HCT116 (cell line): ENCODE results near the gene MMP17. TPM values are rescaled to one million over a fixed set of nuclear protein-coding genes. Genes with fewer than 3 reads are reported as not detected.
"Not testable (repeated sequence)": the region's sequence is repeated elsewhere in the genome, so short reads cannot be mapped to it uniquely, and the experiment has no call there.

Experiments used
- ATAC-seq: fragments of 200-7000 bp; cut with Tn5 transposase; 2 replicates; pipeline ENCODE4 v1.9.1; 2020; ENCODE audit warnings: mild to moderate bottlenecking, moderate library complexity
- BruUV-seq: library from RNA; stranded (reverse); fragments of 400-500 nt; replicated peaks from 2 replicates; lab custom pipeline; 2021; lab: Mats Ljungman, UMichigan
- CTCF ChIA-PET: fragments of 300-600 bp; sonication (Branson Sonifier 250); formaldehyde crosslinking; loops from one replicate; lab custom pipeline; 2021; ENCODE audit warnings: antibody characterized with exemption; lab: Charles Lee
- POLR2A ChIA-PET: fragments of 300-600, 350-600 bp; sonication (Branson Sonifier 250); formaldehyde crosslinking; loops from one replicate; lab custom pipeline; 2021; ENCODE audit warnings: antibody characterized with exemption; lab: Charles Lee
- RAD21 ChIA-PET, 2 experiments: fragments of 300-600 bp; sonication (Branson Sonifier 250); formaldehyde crosslinking; loops; one replicate each; lab custom pipeline; 2023; ENCODE audit warnings: low total read pairs in 2 of 2; ENCODE audit not compliant: uncharacterized antibody in 2 of 2, unreplicated experiment in 2 of 2, low non-redundant PET in 1 of 2; lab: Charles Lee
- DNase-seq: peaks from one replicate; pipeline ENCODE4 v3.0.0-alpha.2; 2010; ENCODE audit warnings: low read depth, low spot score
- H2AFZ ChIP-seq: fragments of 200-600 bp; shearing (Covaris generic), sonication (generic); 2 replicates; pipeline ENCODE4 v1.6.1; 2017; ENCODE audit warnings: low read depth, mixed run types, mixed read lengths, antibody characterized with exemption, low read length; ENCODE audit not compliant: poor library complexity, severe bottlenecking
- H3K27ac ChIP-seq: 2 replicates; pipeline ENCODE4 v1.5.1; 2012; ENCODE audit warnings: low read depth, low read length
- H3K27me3 ChIP-seq: fragments of 200-600 bp; sonication (generic); 2 replicates; pipeline ENCODE4 v1.6.1; 2016; ENCODE audit warnings: mixed run types, low read length, mixed read lengths; ENCODE audit not compliant: insufficient read depth
- H3K36me3 ChIP-seq, 2 experiments: fragments of 200-500 bp in 1 of 2; fragments of 200-600 bp in 1 of 2; sonication (Bioruptor generic) in 1 of 2; sonication (generic) in 1 of 2; 2 replicates each; pipeline versions ENCODE4 v1.5.1 to v1.6.1; 2014 to 2016; ENCODE audit warnings: low read length in 2 of 2, inconsistent platforms in 1 of 2, mixed read lengths in 1 of 2, mixed run types in 1 of 2; ENCODE audit not compliant: insufficient read depth in 2 of 2, control insufficient read depth in 1 of 2
- H3K4me1 ChIP-seq, 2 experiments: fragments of 200-600 bp in 1 of 2; sonication (generic) in 1 of 2; 2 replicates each; pipeline versions ENCODE4 v1.5.1 to v1.6.1; 2012 to 2017; ENCODE audit warnings: low read length in 2 of 2, inconsistent platforms in 1 of 2, mild to moderate bottlenecking in 1 of 2, mixed read lengths in 1 of 2, mixed run types in 1 of 2, moderate library complexity in 1 of 2; ENCODE audit not compliant: insufficient read depth in 2 of 2, control insufficient read depth in 1 of 2
- H3K4me2 ChIP-seq: fragments of 200-600 bp; sonication (generic); 2 replicates; pipeline ENCODE4 v1.6.1; 2017; ENCODE audit warnings: mixed run types, low read length, mixed read lengths
- H3K4me3 ChIP-seq, 2 experiments: fragments of 200-600 bp in 1 of 2; sonication (generic) in 1 of 2; replicated peaks in 1 of 2; 2 replicates each; pipeline ENCODE4 v1.5.1; 2011 to 2016; ENCODE audit warnings: low read length in 2 of 2, control low read depth in 1 of 2, low read depth in 1 of 2, mild to moderate bottlenecking in 1 of 2, mixed read lengths in 1 of 2, mixed run types in 1 of 2
- H3K79me2 ChIP-seq: fragments of 200-600 bp; sonication (generic); 2 replicates; pipeline ENCODE4 v1.6.1; 2017; ENCODE audit warnings: mild to moderate bottlenecking, mixed run types, low read length, moderate library complexity, mixed read lengths; ENCODE audit not compliant: insufficient read depth
- H3K9ac ChIP-seq: fragments of 200-600 bp; sonication (generic); 2 replicates; pipeline ENCODE4 v1.6.1; 2016; ENCODE audit warnings: low read length, mixed read lengths
- H3K9me2 ChIP-seq: fragments of 200-600 bp; sonication (generic), shearing (Covaris generic); 2 replicates; pipeline ENCODE4 v1.6.1; 2017; ENCODE audit warnings: mixed run types, mild to moderate bottlenecking, moderate library complexity; ENCODE audit not compliant: insufficient read depth
- H3K9me3 ChIP-seq, 2 experiments: fragments of 200-500 bp in 1 of 2; fragments of 200-600 bp in 1 of 2; sonication (Bioruptor generic) in 1 of 2; sonication (generic) in 1 of 2; 2 replicates each; pipeline ENCODE4 v1.6.1; 2014 to 2017; ENCODE audit warnings: low read length in 2 of 2, mixed read lengths in 2 of 2, inconsistent platforms in 1 of 2, low read depth in 1 of 2, mild to moderate bottlenecking in 1 of 2, mixed run types in 1 of 2, moderate library complexity in 1 of 2; ENCODE audit not compliant: control insufficient read depth in 1 of 2, insufficient read depth in 1 of 2
- H4K20me1 ChIP-seq: fragments of 200-600 bp; sonication (generic), shearing (Covaris generic); 2 replicates; pipeline ENCODE4 v1.6.1; 2017; ENCODE audit warnings: mixed run types, mild to moderate bottlenecking, moderate library complexity; ENCODE audit not compliant: insufficient read depth
- intact Hi-C: fragments of 100-400 bp; cut with micrococcal nuclease; formaldehyde crosslinking; loops from 2 replicates; pipeline ENCODE4 v1.10.0; 2022
- total RNA-seq: library from RNA; stranded (reverse); gene quantifications from one replicate; pipeline ENCODE4 v1.2.1, GENCODE V29; 2021; ENCODE audit not compliant: unreplicated experiment
- TF ChIP-seq, protein P1 (sequence below): IDR thresholded peaks from 2 replicates; pipeline ENCODE4 v1.6.1; 2012

MMP17 gene
- total RNA-seq, 1 experiment from 2014 or later: 14.3 TPM

DNA sequence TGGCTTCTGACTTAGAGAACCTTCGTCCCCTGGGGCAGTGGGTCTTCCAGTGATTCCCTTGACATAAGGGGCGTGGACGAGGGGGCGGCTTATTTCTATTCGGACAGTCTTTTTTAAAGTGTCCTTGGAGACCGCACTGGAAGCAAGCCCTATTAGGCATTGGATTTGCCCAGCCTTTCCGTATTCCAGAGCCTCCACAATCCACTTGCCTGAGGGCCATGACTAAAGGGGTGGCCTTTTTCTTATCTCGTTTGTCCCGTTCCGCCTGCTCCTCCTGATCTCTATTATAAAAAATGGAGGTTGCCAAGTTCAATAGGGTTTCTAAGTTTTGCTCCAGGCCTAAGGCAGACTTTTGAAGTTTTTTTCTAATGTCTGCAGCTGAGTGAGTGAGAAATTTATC is 49.0 kb downstream of the MMP17 start:
- BruUV-seq, intact Hi-C loops, ATAC-seq, H3K27ac ChIP-seq, H3K79me2 ChIP-seq, H2AFZ ChIP-seq, H3K9ac ChIP-seq, H3K36me3 ChIP-seq, H3K9me2 ChIP-seq, CTCF ChIA-PET, H3K4me2 ChIP-seq, H3K4me3 ChIP-seq, H3K4me1 ChIP-seq, RAD21 ChIA-PET, POLR2A ChIA-PET, H3K9me3 ChIP-seq, H4K20me1 ChIP-seq, DNase-seq, H3K27me3 ChIP-seq: not testable (repeated sequence)

DNA sequence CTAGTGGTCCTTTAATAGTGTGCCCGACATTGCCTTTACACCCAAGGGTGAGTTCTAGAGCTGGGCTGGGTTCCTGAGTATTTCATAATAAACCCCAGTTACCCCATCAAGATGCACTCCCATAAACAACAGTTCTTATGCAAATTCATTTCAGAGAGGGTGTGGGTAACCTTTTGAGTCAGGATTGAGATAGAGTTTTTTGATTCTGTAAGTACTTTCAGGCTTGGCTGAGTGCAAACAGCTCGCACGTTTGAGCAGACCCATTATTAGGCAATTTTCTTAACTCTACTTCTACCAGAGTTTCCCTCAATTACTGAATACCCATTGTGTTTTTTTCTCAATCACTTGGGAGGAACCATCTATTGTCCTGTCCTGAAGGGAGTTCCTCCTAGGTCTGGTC is 50.2 kb downstream of the MMP17 start:
- H3K36me3 ChIP-seq, H3K4me1 ChIP-seq, H3K27me3 ChIP-seq, intact Hi-C loops, H3K79me2 ChIP-seq, DNase-seq, H4K20me1 ChIP-seq, H3K9me3 ChIP-seq, RAD21 ChIA-PET, ATAC-seq, H3K9me2 ChIP-seq, H2AFZ ChIP-seq, CTCF ChIA-PET, H3K4me2 ChIP-seq, H3K9ac ChIP-seq, H3K4me3 ChIP-seq, POLR2A ChIA-PET, H3K27ac ChIP-seq, BruUV-seq: not testable (repeated sequence)

DNA sequence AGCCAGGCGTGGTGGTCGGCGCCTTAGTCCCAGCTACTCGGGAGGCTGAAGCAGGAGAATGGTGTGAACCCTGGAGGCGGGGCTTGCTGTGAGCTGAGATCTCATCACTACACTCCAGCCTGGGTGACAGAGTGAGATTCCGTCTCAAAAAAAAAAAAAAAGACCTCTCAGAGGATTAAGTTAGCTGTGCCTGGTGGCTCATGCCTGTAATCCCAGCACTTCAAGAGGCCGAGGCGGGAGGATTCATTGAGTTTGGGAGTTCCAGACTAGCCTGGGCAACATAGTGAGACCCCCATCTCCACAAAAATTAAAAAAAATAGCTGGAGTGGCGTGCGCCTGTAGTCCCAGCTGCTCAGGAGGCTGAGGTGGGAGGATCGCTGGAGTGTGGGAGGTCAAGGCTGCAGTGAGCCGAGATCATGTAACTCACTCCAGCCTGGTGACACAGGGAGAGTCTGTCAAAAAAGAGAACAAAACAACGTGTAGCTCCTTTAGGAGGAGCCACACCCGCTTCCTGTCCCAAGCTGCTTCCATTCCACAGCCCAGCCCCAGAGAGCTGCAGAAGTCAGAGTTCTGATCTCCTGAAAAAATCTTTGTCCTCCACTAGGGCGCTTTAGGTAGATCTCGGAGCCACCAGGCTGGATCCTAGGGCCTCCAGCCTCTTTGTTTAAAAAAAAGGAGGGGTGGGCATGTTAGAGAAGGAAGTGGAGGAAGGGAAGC is 54.8 kb downstream of the MMP17 start:
- no TSS peak for BruUV-seq
- ChIA-PET POLR2A (interaction anchor here (1.2 to 1.3 kb wide), 2 partner anchors 10 to 13 kb away, joined by 3 read pairs; no protein-coding TSS in a partner anchor), RAD21 (no interaction called here), CTCF (no interaction called here)
- peak overlapping the region; percentile 27; the same call in 1 of the 2 replicates for H3K4me2 ChIP-seq
- ATAC-seq (peak; percentile 80), DNase-seq (no peak)
- TF ChIP-seq, protein P1, sequence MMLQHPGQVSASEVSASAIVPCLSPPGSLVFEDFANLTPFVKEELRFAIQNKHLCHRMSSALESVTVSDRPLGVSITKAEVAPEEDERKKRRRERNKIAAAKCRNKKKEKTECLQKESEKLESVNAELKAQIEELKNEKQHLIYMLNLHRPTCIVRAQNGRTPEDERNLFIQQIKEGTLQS: no peak
- no peaks in the 10 kb centered on the region for H3K79me2 ChIP-seq
- no peaks in the 10 kb centered on the region for H3K9me2 ChIP-seq
- peaks cover 3 to 9% of the 10 kb centered on the region in 2 experiments; a peak in 3 of 4 replicates for H3K4me1 ChIP-seq
- H3K27me3 ChIP-seq: 0 out of 2 replicates have a peak, but pooled peaks cover 4% of the 10 kb centered on the region
- no peaks in the 10 kb centered on the region for H3K9me3 ChIP-seq
- H3K27ac ChIP-seq: no peak overlapping the region
- no peaks in the 10 kb centered on the region for H4K20me1 ChIP-seq
- intact Hi-C loops: no loop called here
- no peak overlapping the region for H3K9ac ChIP-seq
- no peak overlapping the region for H2AFZ ChIP-seq
- no peaks in the 10 kb centered on the region for H3K36me3 ChIP-seq
- H3K4me3 ChIP-seq: no peak overlapping the region
